Astrocyte (in vitro differentiated cells and primary cell): ENCODE data around the gene CHCHD6. TPM values are rescaled to one million over a fixed set of nuclear protein-coding genes. Genes with fewer than 3 reads are reported as not detected.
A peak's percentile ranks its signal among the peaks of the same experiment; 100 is the strongest.

ENCODE experiments used
- DNase-seq: peaks from one replicate; pipeline ENCODE4 v3.0.0-alpha.2; 2010; ENCODE audit warnings: low read depth
- FAIRE-seq: peaks from 2 replicates; lab custom pipeline; 2011; peaks lifted over from hg19 to GRCh38; lab: Jason Lieb, UNC
- H2AFZ ChIP-seq: 2 replicates; pipeline ENCODE4 v1.6.0; 2012; ENCODE audit warnings: low read depth, low read length, inconsistent platforms
- H3K27ac ChIP-seq: 2 replicates; pipeline ENCODE4 v1.5.1; 2011; ENCODE audit warnings: low read depth, low read length, inconsistent platforms
- H3K27me3 ChIP-seq: 2 replicates; pipeline ENCODE4 v1.6.0; 2011; ENCODE audit warnings: low read length, inconsistent platforms; ENCODE audit not compliant: insufficient read depth
- H3K36me3 ChIP-seq: 2 replicates; pipeline ENCODE4 v1.5.1; 2011; ENCODE audit warnings: low read length, inconsistent platforms; ENCODE audit not compliant: insufficient read depth
- H3K4me1 ChIP-seq: 2 replicates; pipeline ENCODE4 v1.5.1; 2011; ENCODE audit warnings: low read length, inconsistent platforms; ENCODE audit not compliant: insufficient read depth
- H3K4me2 ChIP-seq: 2 replicates; pipeline ENCODE4 v1.6.0; 2012; ENCODE audit warnings: low read length, inconsistent platforms
- H3K4me3 ChIP-seq: 2 replicates; pipeline ENCODE4 v1.5.1; 2011; ENCODE audit warnings: low read depth, mild to moderate bottlenecking, low read length, inconsistent platforms; ENCODE audit not compliant: insufficient read depth
- H3K79me2 ChIP-seq: 2 replicates; pipeline ENCODE4 v1.6.0; 2012; ENCODE audit warnings: mild to moderate bottlenecking, low read length, inconsistent platforms; ENCODE audit not compliant: insufficient read depth
- H3K9ac ChIP-seq: 2 replicates; pipeline ENCODE4 v1.6.0; 2012; ENCODE audit warnings: mild to moderate bottlenecking, low read length, inconsistent platforms
- H3K9me3 ChIP-seq: 2 replicates; pipeline ENCODE4 v1.5.1; 2012; ENCODE audit warnings: low read depth, mild to moderate bottlenecking, low read length, inconsistent platforms; ENCODE audit not compliant: insufficient read depth
- H4K20me1 ChIP-seq: 2 replicates; pipeline ENCODE4 v1.6.0; 2012; ENCODE audit warnings: low read length, inconsistent platforms; ENCODE audit not compliant: insufficient read depth
- H3K27ac Mint-ChIP-seq: one replicate; pipeline ENCODE4 v1.8.0; 2021; ENCODE audit warnings: mild to moderate bottlenecking, mixed read lengths; ENCODE audit not compliant: unreplicated experiment
- H3K27me3 Mint-ChIP-seq: one replicate; pipeline ENCODE4 v1.8.0; 2021; ENCODE audit warnings: low read depth, mixed read lengths; ENCODE audit not compliant: unreplicated experiment
- H3K36me3 Mint-ChIP-seq: one replicate; pipeline ENCODE4 v1.8.0; 2021; ENCODE audit warnings: low read depth, mixed read lengths; ENCODE audit not compliant: unreplicated experiment
- H3K4me1 Mint-ChIP-seq: one replicate; pipeline ENCODE4 v1.8.0; 2021; ENCODE audit warnings: low read depth, mixed read lengths; ENCODE audit not compliant: unreplicated experiment
- H3K4me3 Mint-ChIP-seq: one replicate; pipeline ENCODE4 v1.8.0; 2021; ENCODE audit warnings: mild to moderate bottlenecking, moderate library complexity, mixed read lengths; ENCODE audit not compliant: unreplicated experiment
- H3K9me3 Mint-ChIP-seq: one replicate; pipeline ENCODE4 v1.8.0; 2021; ENCODE audit warnings: mild to moderate bottlenecking, mixed read lengths; ENCODE audit not compliant: unreplicated experiment
- CTCF ChIP-seq: IDR thresholded peaks from 2 replicates; pipeline ENCODE4 v1.5.1; 2011; ENCODE audit warnings: low read depth, mild to moderate bottlenecking, inconsistent platforms, low read length, moderate library complexity; ENCODE audit not compliant: insufficient read depth
- EZH2 ChIP-seq: IDR thresholded peaks from 2 replicates; pipeline ENCODE4 v1.6.1; 2012; ENCODE audit warnings: mild to moderate bottlenecking, low read length, inconsistent platforms; ENCODE audit not compliant: insufficient read depth
- total RNA-seq: library from RNA; stranded (reverse); gene quantifications from 2 replicates; pipeline ENCODE4 v1.2.1, GENCODE V29; 2021

Gene CHCHD6
- total RNA-seq, 1 donor from 2014 or later, result 21.1 TPM

GRCh38 chr3:126883241-126883640, 179.2 kb downstream of the CHCHD6 start:
- Mint-ChIP-seq H3K4me1 (peaks cover 11% of the 10 kb centered on the region), H3K27me3 (peaks cover 2% of the 10 kb centered on the region), H3K27ac (no peak overlapping the region), H3K9me3 (no peaks in the 10 kb centered on the region), H3K4me3 (no peak overlapping the region), H3K36me3 (peaks cover 4% of the 10 kb centered on the region)
- Histone ChIP-seq H3K27me3 (no peaks in the 10 kb centered on the region), H3K4me2 (no peak overlapping the region), H3K79me2 (no peaks in the 10 kb centered on the region), H3K9me3 (no peaks in the 10 kb centered on the region), H3K4me1 (no peaks in the 10 kb centered on the region), H2AFZ (no peak overlapping the region), H3K9ac (no peak overlapping the region), H3K36me3 (no peaks in the 10 kb centered on the region), H3K4me3 (no peak overlapping the region), H4K20me1 (no peaks in the 10 kb centered on the region), H3K27ac (no peak overlapping the region)
- DNase-seq (peak; percentile 16), FAIRE-seq (no peak)
- TF ChIP-seq CTCF, result no peak
- no peak for TF ChIP-seq EZH2

GRCh38 chr3:126885425-126885824, 181.4 kb downstream of the CHCHD6 start:
- Histone ChIP-seq H2AFZ (no peak overlapping the region), H3K9me3 (no peaks in the 10 kb centered on the region), H3K4me3 (no peak overlapping the region), H3K4me2 (no peak overlapping the region), H3K79me2 (no peaks in the 10 kb centered on the region), H4K20me1 (no peaks in the 10 kb centered on the region), H3K27me3 (no peaks in the 10 kb centered on the region), H3K27ac (no peak overlapping the region), H3K36me3 (no peaks in the 10 kb centered on the region), H3K4me1 (no peaks in the 10 kb centered on the region), H3K9ac (no peak overlapping the region)
- TF ChIP-seq EZH2 (no peak), CTCF (no peak)
- peaks cover 4% of the 10 kb centered on the region for H3K36me3 Mint-ChIP-seq
- no peak overlapping the region for H3K4me3 Mint-ChIP-seq
- no peak for DNase-seq
- FAIRE-seq, result no peak
- no peaks in the 10 kb centered on the region for H3K9me3 Mint-ChIP-seq
- no peak overlapping the region for H3K27ac Mint-ChIP-seq
- H3K27me3 Mint-ChIP-seq, result peaks cover 2% of the 10 kb centered on the region
- peaks cover 12% of the 10 kb centered on the region for H3K4me1 Mint-ChIP-seq

- H3K9me3 ChIP-seq, result no peaks in the 10 kb centered on the region
- FAIRE-seq, result no peak
- H2AFZ ChIP-seq, result no peak overlapping the region
- H4K20me1 ChIP-seq, result no peaks in the 10 kb centered on the region
- H3K79me2 ChIP-seq, result no peaks in the 10 kb centered on the region
- no peaks in the 10 kb centered on the region for H3K9me3 Mint-ChIP-seq
- H3K9ac ChIP-seq, result no peak overlapping the region
- no peaks in the 10 kb centered on the region for H3K36me3 ChIP-seq
- no peak for TF ChIP-seq EZH2
- no peak for TF ChIP-seq CTCF
- no peaks in the 10 kb centered on the region for H3K27me3 ChIP-seq
- H3K4me1 ChIP-seq, result no peaks in the 10 kb centered on the region
- no peak overlapping the region for H3K27ac ChIP-seq
- H3K4me1 Mint-ChIP-seq, result peaks cover 12% of the 10 kb centered on the region
- H3K4me3 ChIP-seq, result no peak overlapping the region
- no peak overlapping the region for H3K4me2 ChIP-seq
- peaks cover 2% of the 10 kb centered on the region for H3K27me3 Mint-ChIP-seq
- peaks cover 6% of the 10 kb centered on the region for H3K36me3 Mint-ChIP-seq
- no peak overlapping the region for H3K27ac Mint-ChIP-seq
- DNase-seq, result peak; percentile 36
- no peak overlapping the region for H3K4me3 Mint-ChIP-seq
Observed at GRCh38 chr3:126886217-126886616, 182.2 kb downstream of the CHCHD6 start.
